ENCODE results near the gene CLEC18B. TPM values are rescaled to one million over a fixed set of nuclear protein-coding genes. Genes with fewer than 3 reads are reported as not detected.

CLEC18B gene
- total RNA-seq, 1 donor from 2014 or later: 122 TPM

Other genes with a start within 250 kb of the CLEC18B start
- gene PSMD7, start 124.7 kb downstream of the CLEC18B start, total RNA-seq: 79.6 and 87.9 TPM in 2 replicates
- 0.62 and 2.2 TPM in 2 replicates for gene NPIPB15, start 45.2 kb downstream of the CLEC18B start, total RNA-seq
- 108 and 110 TPM in 2 replicates for gene GLG1, start 185.6 kb upstream of the CLEC18B start, total RNA-seq
- 25.9 and 35.4 TPM in 2 replicates for gene RFWD3, start 245.4 kb upstream of the CLEC18B start, total RNA-seq